Measurements from ENCODE around the gene GNG3. TPM values are rescaled to one million over a fixed set of nuclear protein-coding genes. Genes with fewer than 3 reads are reported as not detected.
"Not testable (repeated sequence)": the region's sequence is repeated elsewhere in the genome, so short reads cannot be mapped to it uniquely, and the experiment has no call there.

The GNG3 gene
- total RNA-seq, 4 donors from 2014 or later: 0.65 to 1.5 (median 1.0) TPM

GRCh38 chr11:62687508-62688396 lies 19.7 kb upstream of the GNG3 start:
- Histone ChIP-seq H3K4me1 (peaks cover 7 to 34% (median 28%) of the 10 kb centered on the region in 4 donors), H3K36me3 (peaks cover 9 to 31% (median 29%) of the 10 kb centered on the region in 4 donors), H3K27ac (replicated peaks in 1 of 4) (peak overlapping the region; percentile 57 to 80 (median 72)), H3K4me3 (peak overlapping the region; percentile 47 to 57 (median 50)), H3K27me3 (peaks cover 3 to 20% (median 8%) of the 10 kb centered on the region in 4 donors), H3K9me3 (no peaks in the 10 kb centered on the region)
- DNase-seq (ENCODE audit: extremely low spot score): no peak
- 55% methylated on average over 20 of the region's 74 CpGs for WGBS
- intact Hi-C loops (cut with DNase I): no loop called here
- TF ChIP-seq EP300 (IDR thresholded peaks at IDR 0.05) (no peak), POLR2AphosphoS5 (IDR thresholded peaks at IDR 0.05) (no peak), POLR2A (IDR thresholded peaks at IDR 0.05; ENCODE audit: low read depth) (no peak), CTCF (IDR thresholded peaks at IDR 0.05) (no peak)

- WGBS: 34% methylated on average over 1 of the region's 1 CpG
- TF ChIP-seq POLR2A (IDR thresholded peaks at IDR 0.05; ENCODE audit: low read depth) (no peak), CTCF (IDR thresholded peaks at IDR 0.05) (no peak), EP300 (IDR thresholded peaks at IDR 0.05) (no peak), POLR2AphosphoS5 (IDR thresholded peaks at IDR 0.05) (no peak)
Observed at GRCh38 chr11:62688491-62688890, 19.0 kb upstream of the GNG3 start.

GRCh38 chr11:62689421-62690183 lies 17.9 kb upstream of the GNG3 start, which contains the start of gene LRRN4CL:
Gene LRRN4CL, minus strand, starts transcription at chr11:62689530. Its CDS starts 1,022 bp downstream, at chr11:62688508.
- intact Hi-C loops (cut with DNase I): no loop called here
- H3K27ac ChIP-seq (replicated peaks in 1 of 4): peak within 1 kb of the TSS; percentile 57 to 80 (median 72)
- peak; percentile 97 for DNase-seq (ENCODE audit: extremely low spot score)
- peaks cover 17 to 45% (median 37%) of the 10 kb centered on the region in 4 donors for H3K36me3 ChIP-seq
- TF ChIP-seq POLR2AphosphoS5 (IDR thresholded peaks at IDR 0.05) (peak; percentile 76 to 87), POLR2A (IDR thresholded peaks at IDR 0.05; ENCODE audit: low read depth) (peak; percentile 24), CTCF (IDR thresholded peaks at IDR 0.05) (no peak)
- peaks cover 3 to 20% (median 8%) of the 10 kb centered on the region in 4 donors for H3K27me3 ChIP-seq
- peak within 1 kb of the TSS; percentile 47 to 57 (median 50) for H3K4me3 ChIP-seq
- H3K4me1 ChIP-seq: peaks cover 10 to 39% (median 30%) of the 10 kb centered on the region in 4 donors
- no peaks in the 10 kb centered on the region for H3K9me3 ChIP-seq
- 39% methylated on average over 11 of the region's 11 CpGs for WGBS

More at GRCh38 chr11:62688491-62688890, 19.0 kb upstream of the GNG3 start:
- peak overlapping the region; percentile 57 to 80 (median 72) for H3K27ac ChIP-seq (replicated peaks in 1 of 4)
- peaks cover 7 to 34% (median 28%) of the 10 kb centered on the region in 4 donors for H3K4me1 ChIP-seq
- H3K9me3 ChIP-seq: no peaks in the 10 kb centered on the region
- no peak for DNase-seq (ENCODE audit: extremely low spot score)
- H3K36me3 ChIP-seq: peaks cover 12 to 39% (median 35%) of the 10 kb centered on the region in 4 donors
- peaks cover 3 to 20% (median 8%) of the 10 kb centered on the region in 4 donors for H3K27me3 ChIP-seq
- peak overlapping the region; percentile 47 to 57 (median 50) for H3K4me3 ChIP-seq
- intact Hi-C loops (cut with DNase I): no loop called here

- H3K4me3 ChIP-seq; DNase-seq (ENCODE audit: extremely low spot score); H3K27me3 ChIP-seq; H3K27ac ChIP-seq (replicated peaks in 1 of 4); intact Hi-C loops (cut with DNase I); H3K9me3 ChIP-seq: not testable (repeated sequence)
- WGBS: 83% methylated on average over 4 of the region's 4 CpGs
- Histone ChIP-seq H3K36me3 (peaks cover 17 to 48% (median 37%) of the 10 kb centered on the region in 4 donors), H3K4me1 (peaks cover 8 to 31% (median 22%) of the 10 kb centered on the region in 4 donors)
Observed at GRCh38 chr11:62693624-62694023, 13.9 kb upstream of the GNG3 start.
